HEK293 (cell line): ENCODE data around the gene APOBR.

Source experiments
- BCL11A ChIP-seq: fragments of 450-650 bp; formaldehyde crosslinking; IDR thresholded peaks from 2 replicates; pipeline ENCODE4 v1.5.1; 2016; ENCODE audit warnings: low read depth, missing biosample characterization, missing genetic modification characterization
- REST ChIP-seq: fragments of 450-650 bp; formaldehyde crosslinking; IDR thresholded peaks from 2 replicates; pipeline ENCODE4 v1.5.1; 2016; ENCODE audit warnings: missing biosample characterization, missing genetic modification characterization
- SP3 ChIP-seq: fragments of 450-650 bp; formaldehyde crosslinking; IDR thresholded peaks from 2 replicates; pipeline ENCODE4 v1.5.1; 2016; ENCODE audit warnings: missing biosample characterization, missing genetic modification characterization
- ZNF302 ChIP-seq: fragments of 450-650 bp; formaldehyde crosslinking; IDR thresholded peaks from 2 replicates; pipeline ENCODE4 v1.5.1; 2016; ENCODE audit warnings: missing biosample characterization, missing genetic modification characterization, low read depth
- ZNF48 ChIP-seq: fragments of 450-650 bp; formaldehyde crosslinking; IDR thresholded peaks from 2 replicates; pipeline ENCODE4 v1.5.1; 2016; ENCODE audit warnings: missing biosample characterization, missing genetic modification characterization
- ZNF529 ChIP-seq: fragments of 450-650 bp; formaldehyde crosslinking; IDR thresholded peaks from 2 replicates; pipeline ENCODE4 v1.5.1; 2017; ENCODE audit warnings: missing genetic modification characterization, missing biosample characterization; ENCODE audit not compliant: insufficient replicate concordance
- ZSCAN23 ChIP-seq: fragments of 450-650 bp; formaldehyde crosslinking; IDR thresholded peaks from 2 replicates; pipeline ENCODE4 v1.5.1; 2016; ENCODE audit warnings: missing biosample characterization, missing genetic modification characterization
- TF ChIP-seq, protein P1 (sequence below): fragments of 450-650 bp; formaldehyde crosslinking; IDR thresholded peaks from 2 replicates; pipeline ENCODE4 v1.5.1; 2016; ENCODE audit warnings: missing biosample characterization, missing genetic modification characterization

GRCh38 chr16:28531777-28532744, 37.6 kb downstream of the APOBR start:
- TF ChIP-seq BCL11A (no peak), SP3 (tag by site-specific recombination) (no peak), ZNF529 (tag by site-specific recombination) (no peak), REST (no peak), ZNF48 (tag by site-specific recombination) (no peak), ZSCAN23 (tag by site-specific recombination) (no peak), ZNF302 (tag by site-specific recombination) (no peak)
- TF ChIP-seq, protein P1, sequence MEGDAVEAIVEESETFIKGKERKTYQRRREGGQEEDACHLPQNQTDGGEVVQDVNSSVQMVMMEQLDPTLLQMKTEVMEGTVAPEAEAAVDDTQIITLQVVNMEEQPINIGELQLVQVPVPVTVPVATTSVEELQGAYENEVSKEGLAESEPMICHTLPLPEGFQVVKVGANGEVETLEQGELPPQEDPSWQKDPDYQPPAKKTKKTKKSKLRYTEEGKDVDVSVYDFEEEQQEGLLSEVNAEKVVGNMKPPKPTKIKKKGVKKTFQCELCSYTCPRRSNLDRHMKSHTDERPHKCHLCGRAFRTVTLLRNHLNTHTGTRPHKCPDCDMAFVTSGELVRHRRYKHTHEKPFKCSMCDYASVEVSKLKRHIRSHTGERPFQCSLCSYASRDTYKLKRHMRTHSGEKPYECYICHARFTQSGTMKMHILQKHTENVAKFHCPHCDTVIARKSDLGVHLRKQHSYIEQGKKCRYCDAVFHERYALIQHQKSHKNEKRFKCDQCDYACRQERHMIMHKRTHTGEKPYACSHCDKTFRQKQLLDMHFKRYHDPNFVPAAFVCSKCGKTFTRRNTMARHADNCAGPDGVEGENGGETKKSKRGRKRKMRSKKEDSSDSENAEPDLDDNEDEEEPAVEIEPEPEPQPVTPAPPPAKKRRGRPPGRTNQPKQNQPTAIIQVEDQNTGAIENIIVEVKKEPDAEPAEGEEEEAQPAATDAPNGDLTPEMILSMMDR (tag by site-specific recombination), result no peak
